Measurements from ENCODE around the gene KRT8.
"Not testable (repeated sequence)": the region's sequence is repeated elsewhere in the genome, so short reads cannot be mapped to it uniquely, and the experiment has no call there.

KRT8 gene

GRCh38 chr12:52901715-52902541, 2.9 kb downstream of the KRT8 start:
- no peak for FAIRE-seq

- no peak for FAIRE-seq
Measured at GRCh38 chr12:52900896-52901714, 3.8 kb downstream of the KRT8 start.

GRCh38 chr12:52900166-52900895, 4.5 kb downstream of the KRT8 start:
- no peak for FAIRE-seq

GRCh38 chr12:52899338-52900035, 5.4 kb downstream of the KRT8 start:
- FAIRE-seq = no peak

GRCh38 chr12:52896190-52897100, 8.4 kb downstream of the KRT8 start:
- FAIRE-seq = no peak

GRCh38 chr12:52895726-52896189, 9.1 kb downstream of the KRT8 start:
- no peak for FAIRE-seq

- FAIRE-seq = no peak
Measured at GRCh38 chr12:52892974-52893373, 11.9 kb downstream of the KRT8 start.

GRCh38 chr12:52892207-52892852, 12.5 kb downstream of the KRT8 start:
- no peak for FAIRE-seq

GRCh38 chr12:52891044-52891443, 13.8 kb downstream of the KRT8 start:
- FAIRE-seq = no peak

- FAIRE-seq = no peak
Measured at GRCh38 chr12:52890417-52890816, 14.5 kb downstream of the KRT8 start.

GRCh38 chr12:52884526-52885293, 20.2 kb downstream of the KRT8 start:
- no peak for FAIRE-seq

- FAIRE-seq = not testable (repeated sequence)
Measured at GRCh38 chr12:52880499-52880898, 24.4 kb downstream of the KRT8 start.

- FAIRE-seq = no peak
Measured at GRCh38 chr12:52879394-52880351, 25.2 kb downstream of the KRT8 start.

GRCh38 chr12:52878507-52879393, 26.1 kb downstream of the KRT8 start:
- no peak for FAIRE-seq

- no peak for FAIRE-seq
Measured at GRCh38 chr12:52877242-52877641, 27.6 kb downstream of the KRT8 start.

- no peak for FAIRE-seq
Measured at GRCh38 chr12:52876372-52876771, 28.5 kb downstream of the KRT8 start.

- no peak for FAIRE-seq
Measured at GRCh38 chr12:52874573-52875435, 30.1 kb downstream of the KRT8 start.

All from colon (tissue), 2 donors.